HEK293 (cell line): ENCODE measurements around the gene IZUMO4.

Source experiments
- CTCF ChIP-seq: fragments of 450-650 bp; formaldehyde crosslinking; IDR thresholded peaks from 2 replicates; pipeline ENCODE4 v1.5.1; 2016; ENCODE audit warnings: missing biosample characterization, missing genetic modification characterization
- ELK4 ChIP-seq: IDR thresholded peaks from 2 replicates; pipeline ENCODE4 v1.6.1; 2011; ENCODE audit warnings: mild to moderate bottlenecking, low read depth, low read length, borderline replicate concordance
- RBAK ChIP-seq: fragments of 450-650 bp; formaldehyde crosslinking; IDR thresholded peaks from 2 replicates; pipeline ENCODE4 v1.5.1; 2016; ENCODE audit warnings: missing biosample characterization, missing genetic modification characterization
- YY1 ChIP-seq: fragments of 450-650 bp; formaldehyde crosslinking; IDR thresholded peaks from 2 replicates; pipeline ENCODE4 v1.5.1; 2018; ENCODE audit warnings: missing biosample characterization, missing genetic modification characterization
- ZBTB7A ChIP-seq: fragments of 450-650 bp; formaldehyde crosslinking; IDR thresholded peaks from 2 replicates; pipeline ENCODE4 v1.5.1; 2016; ENCODE audit warnings: low read depth, missing biosample characterization, missing genetic modification characterization
- ZEB2 ChIP-seq: fragments of 450-650 bp; formaldehyde crosslinking; IDR thresholded peaks from 2 replicates; pipeline ENCODE4 v1.5.1; 2016; ENCODE audit warnings: missing biosample characterization, missing genetic modification characterization
- ZNF138 ChIP-seq: fragments of 450-650 bp; formaldehyde crosslinking; IDR thresholded peaks from 2 replicates; pipeline ENCODE4 v1.5.1; 2016; ENCODE audit warnings: missing biosample characterization, missing genetic modification characterization, borderline replicate concordance
- ZNF24 ChIP-seq: fragments of 450-650 bp; formaldehyde crosslinking; IDR thresholded peaks from 2 replicates; pipeline ENCODE4 v1.5.1; 2016; ENCODE audit warnings: missing biosample characterization, missing genetic modification characterization
- ZNF621 ChIP-seq: fragments of 450-650 bp; formaldehyde crosslinking; IDR thresholded peaks from 2 replicates; pipeline ENCODE4 v1.5.1; 2017; ENCODE audit warnings: missing biosample characterization, missing genetic modification characterization
- TF ChIP-seq, protein P1 (sequence below): fragments of 450-650 bp; IDR thresholded peaks from 2 replicates; pipeline ENCODE4 v1.5.1; 2018; ENCODE audit warnings: missing biosample characterization, mild to moderate bottlenecking, missing genetic modification characterization
- TF ChIP-seq, protein P2 (sequence below): fragments of 450-650 bp; formaldehyde crosslinking; IDR thresholded peaks from 2 replicates; pipeline ENCODE4 v1.5.1; 2016; ENCODE audit warnings: missing biosample characterization, missing genetic modification characterization

- TF ChIP-seq CTCF (no peak), ELK4 (no peak), ZNF138 (tag by site-specific recombination) (no peak), ZNF24 (tag by site-specific recombination) (no peak), YY1 (no peak), ZNF621 (no peak), ZBTB7A (no peak), RBAK (no peak), ZEB2 (tag by site-specific recombination) (no peak)
- TF ChIP-seq, protein P1, sequence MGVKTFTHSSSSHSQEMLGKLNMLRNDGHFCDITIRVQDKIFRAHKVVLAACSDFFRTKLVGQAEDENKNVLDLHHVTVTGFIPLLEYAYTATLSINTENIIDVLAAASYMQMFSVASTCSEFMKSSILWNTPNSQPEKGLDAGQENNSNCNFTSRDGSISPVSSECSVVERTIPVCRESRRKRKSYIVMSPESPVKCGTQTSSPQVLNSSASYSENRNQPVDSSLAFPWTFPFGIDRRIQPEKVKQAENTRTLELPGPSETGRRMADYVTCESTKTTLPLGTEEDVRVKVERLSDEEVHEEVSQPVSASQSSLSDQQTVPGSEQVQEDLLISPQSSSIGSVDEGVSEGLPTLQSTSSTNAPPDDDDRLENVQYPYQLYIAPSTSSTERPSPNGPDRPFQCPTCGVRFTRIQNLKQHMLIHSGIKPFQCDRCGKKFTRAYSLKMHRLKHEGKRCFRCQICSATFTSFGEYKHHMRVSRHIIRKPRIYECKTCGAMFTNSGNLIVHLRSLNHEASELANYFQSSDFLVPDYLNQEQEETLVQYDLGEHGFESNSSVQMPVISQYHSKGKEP (tag by site-specific recombination), result no peak
- TF ChIP-seq, protein P2, sequence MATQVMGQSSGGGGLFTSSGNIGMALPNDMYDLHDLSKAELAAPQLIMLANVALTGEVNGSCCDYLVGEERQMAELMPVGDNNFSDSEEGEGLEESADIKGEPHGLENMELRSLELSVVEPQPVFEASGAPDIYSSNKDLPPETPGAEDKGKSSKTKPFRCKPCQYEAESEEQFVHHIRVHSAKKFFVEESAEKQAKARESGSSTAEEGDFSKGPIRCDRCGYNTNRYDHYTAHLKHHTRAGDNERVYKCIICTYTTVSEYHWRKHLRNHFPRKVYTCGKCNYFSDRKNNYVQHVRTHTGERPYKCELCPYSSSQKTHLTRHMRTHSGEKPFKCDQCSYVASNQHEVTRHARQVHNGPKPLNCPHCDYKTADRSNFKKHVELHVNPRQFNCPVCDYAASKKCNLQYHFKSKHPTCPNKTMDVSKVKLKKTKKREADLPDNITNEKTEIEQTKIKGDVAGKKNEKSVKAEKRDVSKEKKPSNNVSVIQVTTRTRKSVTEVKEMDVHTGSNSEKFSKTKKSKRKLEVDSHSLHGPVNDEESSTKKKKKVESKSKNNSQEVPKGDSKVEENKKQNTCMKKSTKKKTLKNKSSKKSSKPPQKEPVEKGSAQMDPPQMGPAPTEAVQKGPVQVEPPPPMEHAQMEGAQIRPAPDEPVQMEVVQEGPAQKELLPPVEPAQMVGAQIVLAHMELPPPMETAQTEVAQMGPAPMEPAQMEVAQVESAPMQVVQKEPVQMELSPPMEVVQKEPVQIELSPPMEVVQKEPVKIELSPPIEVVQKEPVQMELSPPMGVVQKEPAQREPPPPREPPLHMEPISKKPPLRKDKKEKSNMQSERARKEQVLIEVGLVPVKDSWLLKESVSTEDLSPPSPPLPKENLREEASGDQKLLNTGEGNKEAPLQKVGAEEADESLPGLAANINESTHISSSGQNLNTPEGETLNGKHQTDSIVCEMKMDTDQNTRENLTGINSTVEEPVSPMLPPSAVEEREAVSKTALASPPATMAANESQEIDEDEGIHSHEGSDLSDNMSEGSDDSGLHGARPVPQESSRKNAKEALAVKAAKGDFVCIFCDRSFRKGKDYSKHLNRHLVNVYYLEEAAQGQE (tag by site-specific recombination), result no peak
These were observed 42.0 kb upstream of the IZUMO4 start for GRCh38 chr19:2054763-2055162.
